IPS DF 19.7 (cell line): ENCODE data around the gene P2RX6.
"Not testable (repeated sequence)": the region's sequence is repeated elsewhere in the genome, so short reads cannot be mapped to it uniquely, and the experiment has no call there.

Experiments
- DNase-seq: peaks from one replicate; pipeline ENCODE4 v3.0.0-alpha.2; 2013; ENCODE audit warnings: low read depth, low spot score

The P2RX6 gene

GRCh38 chr22:20994128-20994901, 20.6 kb upstream of the P2RX6 start:
- DNase-seq: no peak

DNA sequence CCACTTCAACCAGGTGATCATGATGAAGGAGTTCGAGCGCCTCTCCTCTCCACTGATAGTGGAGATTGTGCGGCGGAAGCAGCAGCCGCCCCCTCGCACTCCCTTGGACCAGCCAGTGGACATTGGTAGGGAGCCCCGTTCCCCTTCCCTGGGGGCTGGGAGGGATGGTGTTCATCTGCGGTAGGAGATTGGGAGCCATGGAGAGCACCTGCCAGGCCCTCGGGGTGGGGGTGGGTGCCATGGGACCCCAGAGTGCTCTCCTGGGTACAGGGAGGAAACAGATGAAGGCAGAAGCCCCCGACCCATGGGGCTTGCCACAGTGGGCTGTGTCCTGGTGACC, 20.1 kb upstream of the P2RX6 start:
- no peak for DNase-seq

GRCh38 chr22:20995329-20996030, 19.5 kb upstream of the P2RX6 start:
- DNase-seq: no peak

DNA sequence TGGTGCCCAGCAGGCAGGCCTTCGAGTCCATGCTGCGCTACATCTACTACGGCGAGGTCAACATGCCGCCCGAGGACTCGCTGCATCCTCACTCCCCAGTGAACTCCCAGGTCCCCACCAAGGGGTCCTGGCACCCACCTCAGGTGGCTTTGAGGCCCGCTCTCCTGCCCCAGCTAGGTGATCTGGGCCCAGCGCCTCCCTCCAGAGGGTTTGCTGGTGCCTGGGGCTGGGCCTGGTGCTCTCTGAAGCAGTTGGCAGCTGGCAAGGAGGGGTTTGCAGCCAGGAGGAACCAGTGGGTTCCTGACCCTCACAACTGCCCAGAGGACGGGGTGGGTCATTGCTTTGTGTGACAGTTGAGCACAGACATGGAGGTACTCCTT, 18.9 kb upstream of the P2RX6 start:
- DNase-seq: no peak

DNA sequence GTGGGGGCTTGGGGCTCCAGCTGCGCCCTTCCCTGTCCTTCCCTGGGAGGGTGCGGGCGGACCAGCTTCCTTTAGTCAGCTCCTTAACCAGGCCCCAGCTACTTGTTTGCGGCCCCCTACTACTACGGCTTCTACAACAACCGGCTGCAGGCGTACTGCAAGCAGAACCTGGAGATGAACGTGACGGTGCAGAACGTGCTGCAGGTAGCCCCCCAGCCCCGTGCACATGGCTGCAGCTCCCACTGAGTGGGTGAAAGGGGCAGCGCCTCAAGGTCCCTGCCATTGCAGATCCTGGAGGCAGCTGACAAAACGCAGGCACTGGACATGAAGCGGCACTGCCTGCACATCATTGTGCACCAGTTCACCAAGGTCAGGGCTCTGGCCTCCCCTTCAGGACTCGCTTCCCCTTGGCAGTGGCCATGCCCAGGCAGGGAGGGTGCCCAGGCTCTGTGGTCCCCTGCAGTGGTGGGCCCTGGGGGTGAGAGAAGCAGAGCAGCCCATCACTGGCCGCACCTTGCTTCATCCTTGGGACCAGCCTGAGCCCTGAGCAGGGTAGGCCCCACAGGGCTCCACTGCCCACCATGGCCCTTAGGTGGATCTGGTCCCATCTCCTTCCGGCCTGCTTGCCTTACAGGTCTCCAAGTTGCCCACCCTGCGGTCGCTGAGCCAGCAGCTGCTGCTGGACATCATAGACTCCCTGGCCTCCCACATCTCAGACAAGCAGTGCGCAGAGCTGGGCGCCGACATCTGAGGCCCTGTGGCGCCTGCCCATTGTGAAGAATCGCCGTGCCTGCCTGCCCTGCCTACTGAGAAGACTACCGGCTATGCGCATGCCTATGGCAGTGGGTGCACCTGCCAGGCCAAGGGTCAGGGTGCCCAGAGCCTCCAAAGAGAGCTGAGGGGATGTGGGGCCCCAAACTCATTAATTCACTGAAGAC, 18.1 kb upstream of the P2RX6 start:
- DNase-seq: no peak

- DNase-seq: no peak
Measured at GRCh38 chr22:20997536-20998257, 17.3 kb upstream of the P2RX6 start.

DNA sequence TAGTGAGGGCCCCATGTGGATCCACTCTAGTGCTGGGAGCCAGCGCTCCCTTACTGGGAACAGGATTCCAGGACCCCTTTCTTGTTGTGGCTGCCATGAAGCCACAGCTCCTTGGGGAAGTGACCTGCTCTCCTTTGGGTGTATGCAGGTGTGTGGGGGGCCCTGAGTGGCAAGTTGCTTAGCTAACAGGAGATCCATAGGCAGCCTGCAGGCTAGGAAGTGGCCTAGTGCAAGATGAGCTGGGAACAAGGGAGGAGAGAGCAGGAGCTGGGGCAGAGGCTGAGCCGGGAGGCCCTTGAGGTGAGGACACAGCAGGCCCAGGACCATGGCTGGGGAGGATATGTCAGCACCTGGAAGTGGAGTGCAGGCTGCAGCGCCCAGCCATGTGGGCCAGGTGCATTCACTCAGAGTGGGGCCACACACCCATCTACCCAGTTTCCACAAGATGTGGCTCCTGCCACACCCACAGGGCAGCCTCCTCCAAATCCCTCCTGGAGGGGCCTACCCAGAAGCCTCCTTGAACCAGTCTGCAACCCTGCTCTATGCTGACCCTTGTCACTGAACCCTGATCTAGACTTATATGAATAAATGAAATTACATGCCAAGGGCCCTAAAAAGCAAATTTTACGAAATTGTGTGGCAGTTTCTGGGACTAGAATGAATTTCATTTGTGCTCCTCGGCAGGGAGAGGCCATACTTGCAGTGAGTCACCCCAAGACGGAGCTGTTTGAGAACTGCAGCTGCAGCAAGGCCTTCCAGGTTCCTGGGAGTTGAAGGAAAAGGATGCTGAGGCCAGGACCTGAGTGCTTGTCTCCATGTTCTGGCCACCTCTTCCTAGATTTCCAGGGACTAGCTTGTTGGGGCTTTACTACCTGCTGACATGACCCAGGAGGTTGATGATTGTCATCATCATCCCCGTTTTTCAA, 16.3 kb upstream of the P2RX6 start:
- no peak for DNase-seq

GRCh38 chr22:20999350-21000206, 15.4 kb upstream of the P2RX6 start:
- DNase-seq: no peak

DNA sequence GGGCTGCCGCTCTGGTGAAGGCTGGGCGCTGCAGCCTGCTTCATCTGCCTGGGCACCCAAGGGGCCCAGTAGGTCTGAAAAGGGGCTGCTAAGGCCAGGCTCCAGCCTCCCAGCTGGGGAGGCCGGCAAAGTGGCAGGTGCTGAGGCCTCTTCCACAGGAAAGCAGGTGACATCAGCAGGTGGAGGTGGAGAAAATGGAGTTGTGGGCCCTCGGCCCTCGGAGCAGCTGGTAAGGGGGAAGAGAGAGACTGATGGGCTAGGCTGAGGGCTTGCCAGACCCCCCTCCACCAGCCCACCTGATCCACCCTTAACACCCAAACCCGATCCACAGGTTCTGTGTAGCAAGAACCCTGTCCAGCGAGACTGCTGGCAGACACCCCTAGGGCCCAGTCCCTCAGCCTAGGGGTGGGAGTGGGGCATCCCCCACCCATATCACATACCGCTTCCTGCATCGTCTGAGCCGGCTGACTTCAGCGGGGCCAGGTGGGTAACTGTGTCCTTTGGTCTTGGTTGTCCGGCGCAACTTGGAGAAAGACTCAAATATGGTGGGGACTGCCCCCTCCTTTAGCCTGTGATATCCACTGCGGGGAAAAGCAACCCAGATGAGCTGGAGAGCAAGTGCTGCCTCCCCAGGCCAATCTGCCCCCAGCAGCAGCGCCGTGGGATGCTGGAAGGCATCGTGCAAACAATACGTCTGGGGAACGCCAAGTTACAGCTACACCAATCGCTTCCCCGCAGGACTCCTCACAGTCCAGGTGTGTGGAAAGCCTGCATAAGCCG, 14.6 kb upstream of the P2RX6 start:
- no peak for DNase-seq

- DNase-seq: no peak
Measured at GRCh38 chr22:21000987-21001600, 13.9 kb upstream of the P2RX6 start.

DNA sequence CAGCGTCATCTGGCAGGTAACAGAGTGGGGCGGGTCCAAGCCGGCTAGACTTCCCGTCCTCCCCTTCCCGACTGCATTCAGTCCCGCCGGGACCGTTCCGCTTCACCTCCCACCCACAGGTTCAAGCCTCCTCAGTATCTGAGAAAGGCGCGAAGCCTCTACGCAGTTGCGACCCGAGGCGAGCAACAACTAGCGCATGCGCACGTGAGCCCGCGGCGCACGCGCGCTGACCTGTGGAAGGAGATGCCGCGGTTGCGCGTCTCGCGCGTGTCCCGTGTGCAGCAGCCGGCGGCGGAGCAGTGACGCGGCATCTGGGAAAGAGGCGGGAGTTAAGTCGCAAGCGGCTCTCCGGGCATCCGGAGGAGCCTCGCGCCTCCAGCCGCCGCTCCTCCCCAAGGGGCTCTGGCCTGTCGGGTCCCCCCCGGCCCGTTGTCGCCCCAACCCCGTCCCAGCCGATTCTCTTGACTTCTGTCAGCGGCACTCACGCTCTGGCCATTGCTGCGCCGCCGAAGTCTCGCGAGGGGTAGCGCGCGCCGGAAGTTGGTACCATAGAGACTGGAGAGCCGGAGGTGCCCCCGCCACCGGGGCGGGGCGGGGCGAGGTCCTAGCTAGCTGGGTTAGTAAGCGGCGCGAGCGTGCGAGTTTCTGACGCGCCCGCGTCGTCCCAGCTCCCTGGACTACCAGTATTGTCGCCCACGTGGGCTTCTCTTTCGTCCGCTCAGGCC, 13.2 kb upstream of the P2RX6 start, which contains the start of gene THAP7:
Gene THAP7 (minus strand): TSS at position 518 of the 725 bp plus-strand sequence. CDS start 207 bp downstream, at position 311.
- DNase-seq: peak; percentile 57

DNA sequence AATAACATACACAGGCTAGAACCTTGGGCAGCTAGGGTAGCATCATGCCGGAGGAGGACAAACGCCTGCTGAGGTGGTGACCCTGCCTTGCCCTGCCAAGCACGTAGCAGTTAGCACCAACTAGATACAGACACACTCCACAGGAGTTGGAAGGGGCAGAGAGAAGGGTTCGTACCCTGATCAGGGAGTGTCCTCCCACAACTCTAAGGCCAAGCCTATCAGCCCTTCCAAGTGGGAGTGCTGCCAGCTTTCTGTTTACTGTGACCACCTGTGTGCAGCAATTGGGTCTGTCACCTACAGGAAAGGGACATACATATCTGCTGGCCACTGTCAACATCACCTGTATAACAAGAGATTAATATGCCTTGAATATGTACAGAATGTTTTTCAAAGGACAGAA, 11.2 kb upstream of the P2RX6 start:
- DNase-seq: no peak

DNA sequence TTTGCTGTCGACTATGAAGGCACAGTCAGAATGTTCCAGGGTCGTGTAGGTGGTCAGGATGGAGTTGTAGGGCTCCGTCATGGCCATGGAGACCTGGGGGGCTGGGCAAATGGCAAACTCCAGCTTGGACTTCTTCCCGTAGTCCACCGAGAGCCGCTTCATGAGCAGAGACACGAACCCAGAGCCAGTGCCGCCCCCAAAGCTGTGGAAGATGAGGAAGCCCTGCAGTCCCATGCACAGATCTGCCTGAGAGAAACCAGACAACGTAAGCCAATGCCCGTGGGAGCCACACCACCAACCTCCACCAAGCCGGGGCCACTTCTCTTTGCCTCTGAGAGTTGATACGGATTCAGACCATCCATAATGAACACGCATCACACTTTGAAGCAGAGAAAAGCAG, 5.8 kb upstream of the P2RX6 start:
- DNase-seq: not testable (repeated sequence)

DNA sequence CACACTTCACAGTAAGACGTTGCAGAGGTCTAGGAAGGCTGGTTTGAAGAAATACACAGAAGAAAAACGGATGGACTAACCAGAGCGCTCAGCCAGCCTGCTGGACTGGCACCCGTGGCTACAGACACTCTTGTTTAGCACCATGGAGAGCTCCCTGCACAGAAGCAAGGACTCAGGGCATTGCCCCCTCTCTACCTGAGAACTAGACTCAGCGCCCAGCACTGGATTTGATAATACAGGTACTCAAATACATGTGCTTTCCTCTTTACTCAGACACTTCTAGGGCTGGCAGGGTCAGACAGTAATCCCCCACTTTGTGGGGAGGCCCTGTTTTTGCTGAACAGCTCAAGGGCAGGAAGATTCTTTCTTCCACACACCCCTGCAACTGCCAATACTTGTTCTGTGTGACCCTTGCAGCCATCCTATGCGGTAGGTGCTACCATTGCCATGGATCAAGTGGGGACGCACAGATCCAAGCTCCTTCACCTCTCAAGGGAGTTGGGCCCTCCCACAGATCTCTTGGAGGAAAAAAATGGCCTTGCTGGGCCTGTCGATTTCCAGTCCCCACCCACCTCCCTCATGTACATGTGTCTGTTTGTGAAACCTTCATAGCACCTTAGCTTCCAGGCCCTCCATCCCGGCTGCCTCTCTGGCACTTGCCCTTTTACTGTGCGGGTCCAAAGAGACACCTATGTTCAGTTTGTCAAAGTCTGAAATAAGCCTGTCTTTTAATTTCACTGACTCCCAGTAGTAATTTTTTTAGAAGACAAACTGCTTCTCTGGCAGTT, 5.1 kb upstream of the P2RX6 start:
- no peak for DNase-seq

- no peak for DNase-seq
Measured at GRCh38 chr22:21010426-21011113, 4.4 kb upstream of the P2RX6 start.
